ENCODE results near the gene MRPL1. TPM values are rescaled to one million over a fixed set of nuclear protein-coding genes. Genes with fewer than 3 reads are reported as not detected.

Gene MRPL1
- polyA plus RNA-seq (2014; cell fraction: cytosol; rRNA removed) = 42.1 and 47.3 TPM in 2 replicates
- 22.8 and 24.7 TPM in 2 replicates for polyA plus RNA-seq (2014; cell fraction: nucleus; rRNA removed)

GRCh38 chr4:77862478-77863216 is at the start of gene MRPL1:
Gene MRPL1, plus strand, starts transcription at chr4:77862830. Its CDS starts 19 bp downstream, at chr4:77862849.
- peak; percentile 94 for DNase-seq (ENCODE audit: low spot score)

GRCh38 chr4:77815636-77816035 is 47.0 kb upstream of the MRPL1 start:
- DNase-seq (ENCODE audit: low spot score) = no peak

- DNase-seq (ENCODE audit: low spot score) = no peak
These were observed 46.1 kb upstream of the MRPL1 start for GRCh38 chr4:77816546-77816945.

GRCh38 chr4:77817304-77818072 is 45.1 kb upstream of the MRPL1 start:
- DNase-seq (ENCODE audit: low spot score) = no peak

- peak; percentile 76 for DNase-seq (ENCODE audit: low spot score)
These were observed 44.5 kb upstream of the MRPL1 start for GRCh38 chr4:77818073-77818601.

GRCh38 chr4:77818602-77819403 is 43.8 kb upstream of the MRPL1 start, which contains the start of gene CNOT6L:
Gene CNOT6L, minus strand, starts transcription at chr4:77819368. Its CDS starts 60 bp downstream, at chr4:77819308.
- DNase-seq (ENCODE audit: low spot score) = peak; percentile 22

GRCh38 chr4:77819404-77819842 is 43.2 kb upstream of the MRPL1 start:
- no peak for DNase-seq (ENCODE audit: low spot score)

- DNase-seq (ENCODE audit: low spot score) = peak; percentile 80
These were observed 42.6 kb upstream of the MRPL1 start for GRCh38 chr4:77819843-77820648.

- no peak for DNase-seq (ENCODE audit: low spot score)
These were observed 41.7 kb upstream of the MRPL1 start for GRCh38 chr4:77820649-77821561.

GRCh38 chr4:77821775-77822174 is 40.9 kb upstream of the MRPL1 start:
- DNase-seq (ENCODE audit: low spot score) = no peak

- DNase-seq (ENCODE audit: low spot score) = no peak
These were observed 36.4 kb upstream of the MRPL1 start for GRCh38 chr4:77826275-77826674.

- no peak for DNase-seq (ENCODE audit: low spot score)
These were observed 35.3 kb upstream of the MRPL1 start for GRCh38 chr4:77827343-77827742.

- DNase-seq (ENCODE audit: low spot score) = no peak
These were observed 29.4 kb upstream of the MRPL1 start for GRCh38 chr4:77833126-77833724.

GRCh38 chr4:77834403-77834802 is 28.2 kb upstream of the MRPL1 start:
- DNase-seq (ENCODE audit: low spot score) = no peak

- no peak for DNase-seq (ENCODE audit: low spot score)
These were observed 19.0 kb upstream of the MRPL1 start for GRCh38 chr4:77843628-77844027.

GRCh38 chr4:77844363-77844762 is 18.3 kb upstream of the MRPL1 start:
- DNase-seq (ENCODE audit: low spot score) = no peak

- DNase-seq (ENCODE audit: low spot score) = no peak
These were observed 17.2 kb upstream of the MRPL1 start for GRCh38 chr4:77845400-77845799.

GRCh38 chr4:77845929-77846328 is 16.7 kb upstream of the MRPL1 start:
- no peak for DNase-seq (ENCODE audit: low spot score)

- DNase-seq (ENCODE audit: low spot score) = no peak
These were observed 14.1 kb upstream of the MRPL1 start for GRCh38 chr4:77848508-77848907.
